Retinal pigment epithelial cell (primary cell): ENCODE results near the gene RUFY2.

Experiments used
- DNase-seq: peaks from one replicate; pipeline ENCODE4 v3.0.0-alpha.2; 2010; ENCODE audit warnings: low read depth
- H3K4me3 ChIP-seq: 2 replicates; pipeline ENCODE4 v1.5.1; 2011; ENCODE audit warnings: mild to moderate bottlenecking, low read length, control low read depth, moderate library complexity
- TF ChIP-seq, protein P1 (sequence below): conservative IDR thresholded peaks from 2 replicates; pipeline ENCODE4 v1.5.1; 2011; ENCODE audit warnings: low read depth, low read length, control low read depth, inconsistent platforms

Gene RUFY2

DNA sequence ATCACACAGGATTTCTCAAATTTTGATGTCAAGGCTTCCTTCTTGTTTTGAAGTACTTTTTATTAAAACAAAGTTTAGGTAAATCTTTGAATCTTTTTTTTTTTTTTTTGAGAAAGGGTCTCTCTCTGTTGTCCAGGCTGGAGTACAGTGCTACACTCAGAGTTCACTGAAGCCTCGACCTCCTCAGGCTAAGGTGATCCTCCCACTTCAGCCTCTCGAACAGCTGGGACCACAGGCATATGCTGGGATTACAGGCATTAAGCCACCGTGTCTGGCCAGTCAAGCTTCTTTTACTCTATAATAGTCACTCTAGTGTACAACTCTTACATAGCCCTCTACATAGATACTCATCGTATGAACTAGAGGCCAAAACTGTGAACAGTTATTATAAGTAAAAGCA lies 3.4 kb downstream of the RUFY2 start:
- TF ChIP-seq, protein P1, sequence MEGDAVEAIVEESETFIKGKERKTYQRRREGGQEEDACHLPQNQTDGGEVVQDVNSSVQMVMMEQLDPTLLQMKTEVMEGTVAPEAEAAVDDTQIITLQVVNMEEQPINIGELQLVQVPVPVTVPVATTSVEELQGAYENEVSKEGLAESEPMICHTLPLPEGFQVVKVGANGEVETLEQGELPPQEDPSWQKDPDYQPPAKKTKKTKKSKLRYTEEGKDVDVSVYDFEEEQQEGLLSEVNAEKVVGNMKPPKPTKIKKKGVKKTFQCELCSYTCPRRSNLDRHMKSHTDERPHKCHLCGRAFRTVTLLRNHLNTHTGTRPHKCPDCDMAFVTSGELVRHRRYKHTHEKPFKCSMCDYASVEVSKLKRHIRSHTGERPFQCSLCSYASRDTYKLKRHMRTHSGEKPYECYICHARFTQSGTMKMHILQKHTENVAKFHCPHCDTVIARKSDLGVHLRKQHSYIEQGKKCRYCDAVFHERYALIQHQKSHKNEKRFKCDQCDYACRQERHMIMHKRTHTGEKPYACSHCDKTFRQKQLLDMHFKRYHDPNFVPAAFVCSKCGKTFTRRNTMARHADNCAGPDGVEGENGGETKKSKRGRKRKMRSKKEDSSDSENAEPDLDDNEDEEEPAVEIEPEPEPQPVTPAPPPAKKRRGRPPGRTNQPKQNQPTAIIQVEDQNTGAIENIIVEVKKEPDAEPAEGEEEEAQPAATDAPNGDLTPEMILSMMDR: no peak
- no peak for DNase-seq
- no peak overlapping the region for H3K4me3 ChIP-seq

DNA sequence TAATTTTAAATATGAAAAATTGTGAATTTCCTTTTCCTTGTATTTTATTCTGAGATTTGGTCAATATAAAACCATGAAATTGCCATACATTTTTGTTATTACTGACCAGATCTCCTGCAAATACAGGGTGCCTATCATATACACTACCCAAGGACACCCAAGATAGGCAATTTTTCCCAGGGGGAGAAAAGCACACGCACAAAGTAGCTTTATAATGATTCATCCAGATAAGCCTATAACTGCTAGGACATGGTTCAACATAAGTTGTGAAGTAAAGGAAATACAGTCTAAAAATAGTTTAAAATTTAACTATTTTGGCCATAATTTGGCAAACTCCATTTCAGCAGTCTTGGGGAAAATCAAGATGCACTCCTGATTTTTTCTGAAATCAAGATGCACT lies 4.8 kb downstream of the RUFY2 start:
- H3K4me3 ChIP-seq: no peak overlapping the region
- TF ChIP-seq, protein P1: no peak
- no peak for DNase-seq

DNA sequence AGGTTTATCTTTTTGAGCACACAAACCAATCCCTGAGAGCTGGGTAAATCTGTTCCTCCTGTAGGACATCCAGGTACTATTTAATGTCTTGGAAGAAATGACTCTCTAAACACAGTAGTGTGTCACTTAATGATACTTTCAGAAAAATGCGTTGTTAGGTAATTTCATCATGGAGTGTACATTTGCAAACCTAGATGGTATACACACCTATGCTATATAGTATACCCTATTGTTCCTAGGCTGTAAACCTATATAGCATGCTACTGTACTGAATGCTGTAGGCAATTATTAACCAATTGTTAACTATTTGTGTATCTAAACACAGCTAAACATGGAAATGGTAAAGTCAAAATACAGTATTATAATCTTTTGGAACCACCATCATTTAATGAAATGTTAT lies 10.1 kb downstream of the RUFY2 start:
- TF ChIP-seq, protein P1: no peak
- no peak for DNase-seq
- H3K4me3 ChIP-seq: no peak overlapping the region

- H3K4me3 ChIP-seq: no peak overlapping the region
- TF ChIP-seq, protein P1: no peak
- DNase-seq: no peak
Observed at GRCh38 chr10:68385740-68386139, 21.3 kb downstream of the RUFY2 start.

DNA sequence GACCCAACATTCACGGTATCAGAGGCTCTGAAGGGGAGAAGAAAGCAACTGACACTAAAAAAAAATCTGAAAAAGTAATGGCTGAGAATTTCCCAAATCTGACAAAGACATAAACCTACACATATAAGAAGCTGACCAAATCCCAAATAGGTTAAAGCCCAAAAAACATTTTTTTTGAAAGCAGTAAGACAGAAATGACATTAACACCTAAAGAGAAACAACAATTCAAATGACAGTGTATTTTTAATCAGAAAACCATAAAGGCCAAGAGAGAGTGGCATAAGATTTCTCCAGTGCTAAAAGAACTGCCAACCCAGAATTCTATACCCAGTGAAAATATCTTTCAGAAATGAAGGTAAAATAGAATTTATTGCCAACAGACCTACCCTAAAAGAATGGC lies 35.5 kb downstream of the RUFY2 start:
- no peak for DNase-seq
- TF ChIP-seq, protein P1: no peak

GRCh38 chr10:68367121-68367520 lies 40.0 kb downstream of the RUFY2 start:
- TF ChIP-seq, protein P1: no peak
- no peak for DNase-seq
- no peak overlapping the region for H3K4me3 ChIP-seq

More for the DNA sequence above, 35.5 kb downstream of the RUFY2 start:
- H3K4me3 ChIP-seq: no peak overlapping the region

- H3K4me3 ChIP-seq: no peak overlapping the region
- no peak for DNase-seq
- TF ChIP-seq, protein P1: no peak
Observed at GRCh38 chr10:68366600-68366999, 40.5 kb downstream of the RUFY2 start.
